ENCODE data around the gene BMF.

Gene BMF

DNA sequence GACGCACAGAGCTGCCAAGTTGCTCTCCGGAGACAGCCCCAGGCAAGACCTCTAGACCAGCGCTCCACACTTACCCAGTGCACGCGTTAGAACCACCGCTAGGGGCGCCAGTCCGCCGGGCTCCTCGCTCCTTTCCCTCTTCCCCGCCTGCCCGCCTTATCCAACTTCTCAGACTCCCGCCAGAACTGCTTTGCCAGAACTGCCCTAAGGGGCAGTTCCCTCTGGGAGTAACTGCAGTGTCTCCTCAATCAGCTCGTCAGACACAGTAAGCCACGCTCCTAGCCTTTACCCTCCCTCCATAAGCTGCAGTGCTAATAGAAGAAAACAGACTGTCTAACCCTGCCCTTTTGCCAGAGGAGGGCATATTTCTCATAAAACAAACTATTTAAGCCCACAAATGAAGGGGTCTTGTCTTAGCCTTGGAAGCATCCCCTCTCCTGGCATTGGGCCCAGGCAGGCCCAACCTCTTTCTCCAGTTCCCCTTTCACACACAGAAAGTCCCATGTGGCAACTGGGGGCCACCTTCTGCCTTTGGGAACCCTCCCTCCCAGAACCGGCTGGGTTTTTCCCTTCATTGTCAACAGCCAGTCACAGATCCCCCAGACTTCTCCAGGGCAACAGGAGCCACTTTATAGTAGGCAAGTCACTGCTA lies 3.7 kb downstream of the BMF start:
- DNase-seq (ENCODE audit: insufficient read length, low spot score) (peak; percentile 76), FAIRE-seq (no peak)

DNA sequence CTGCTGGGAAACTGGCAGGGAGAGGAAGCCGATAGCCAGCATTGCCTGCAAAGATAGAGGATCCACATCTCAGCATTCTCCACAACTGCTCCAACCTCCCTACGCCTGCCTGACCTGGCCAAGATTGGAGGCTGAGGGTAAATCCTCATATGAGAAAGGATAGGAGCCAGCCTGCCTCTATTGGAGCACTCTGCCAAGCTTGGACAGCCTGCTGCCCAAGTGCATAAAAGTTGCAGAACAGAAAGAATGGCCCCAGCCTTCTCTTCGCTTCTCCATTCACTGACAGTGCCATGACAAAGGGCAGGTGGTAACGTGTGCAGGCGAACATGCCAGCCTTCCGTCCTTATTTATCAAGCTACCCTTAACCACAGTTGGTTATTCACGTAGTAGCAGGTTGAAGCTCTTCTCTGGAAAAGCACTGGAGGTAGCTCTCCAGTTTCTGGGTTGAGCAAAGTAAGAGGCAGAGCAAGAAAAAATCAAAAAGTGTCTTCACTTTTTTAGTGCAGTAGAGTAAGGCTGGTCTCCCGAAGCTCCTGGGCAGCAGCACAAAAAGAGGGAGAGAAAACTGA lies 4.3 kb downstream of the BMF start:
- DNase-seq (ENCODE audit: insufficient read length, low spot score) (no peak), FAIRE-seq (no peak)

DNA sequence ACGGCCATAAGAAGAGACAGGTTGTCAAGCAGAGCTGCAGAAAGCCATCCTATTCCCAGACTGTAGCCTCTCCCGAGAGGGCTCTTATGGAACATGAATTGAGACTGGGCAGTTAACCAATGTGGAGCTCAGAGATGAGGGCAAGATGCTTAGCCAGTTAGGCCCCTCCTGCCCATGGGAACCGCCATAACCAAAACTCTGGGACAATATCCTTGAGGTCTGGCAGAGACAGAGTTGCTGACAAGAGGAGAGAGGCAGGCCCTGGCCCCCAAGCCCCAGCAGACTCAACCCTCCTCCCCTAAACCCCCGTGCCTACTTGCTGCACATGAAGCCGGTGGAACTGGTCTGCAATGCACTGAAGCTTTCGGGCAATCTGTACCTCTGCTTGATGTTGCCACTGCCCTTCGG lies 4.8 kb downstream of the BMF start:
- no peak for FAIRE-seq

DNA sequence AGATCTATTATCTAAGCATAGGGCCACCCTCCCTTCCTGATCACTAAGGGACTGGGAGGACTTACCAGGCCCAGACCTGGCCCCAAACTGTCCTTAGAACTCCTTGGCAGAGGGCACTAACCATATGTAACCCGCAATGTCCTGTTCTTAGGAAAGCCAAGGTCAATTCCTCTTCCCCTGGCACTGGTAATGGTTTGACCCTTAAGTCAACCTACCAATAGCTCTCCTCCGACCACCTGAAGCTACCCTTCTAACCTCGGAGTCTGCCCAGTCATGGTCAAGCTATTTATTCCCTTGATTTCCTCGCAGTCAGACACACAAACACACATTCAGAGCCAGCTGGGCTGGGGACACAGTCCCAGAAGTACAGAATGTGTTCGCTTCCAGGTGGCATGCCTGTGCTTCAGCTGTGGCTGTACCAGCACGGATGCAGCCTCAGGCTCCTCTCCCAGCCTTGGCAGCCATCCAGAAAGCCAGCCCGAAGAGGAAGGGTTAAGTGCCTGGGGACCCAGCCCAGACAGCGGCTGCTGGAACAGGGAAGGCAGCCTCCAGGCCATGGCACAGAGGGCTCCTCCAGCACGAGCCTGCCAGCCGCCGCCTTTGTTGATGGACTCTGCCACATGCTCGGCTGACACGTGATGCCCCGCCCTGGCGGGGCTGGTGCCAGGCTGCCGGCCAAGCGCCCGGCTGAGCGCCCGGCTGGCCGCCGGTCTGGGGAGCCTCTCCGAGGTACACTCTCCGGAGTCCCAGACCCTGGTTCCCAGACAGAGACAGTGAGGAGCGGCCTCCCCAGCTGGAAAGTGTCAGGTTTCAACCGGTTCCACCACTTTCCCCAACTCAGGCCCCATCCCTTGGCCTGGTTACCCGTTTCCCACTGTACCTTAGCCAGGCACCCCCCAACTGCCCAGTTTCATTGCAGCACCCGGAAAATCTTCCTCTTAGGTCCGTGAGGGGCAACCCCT lies 5.5 kb downstream of the BMF start:
- DNase-seq (ENCODE audit: insufficient read length, low spot score) (no peak), FAIRE-seq (no peak)

More for the DNA sequence above, 4.8 kb downstream of the BMF start:
- DNase-seq (ENCODE audit: insufficient read length, low spot score), result no peak

DNA sequence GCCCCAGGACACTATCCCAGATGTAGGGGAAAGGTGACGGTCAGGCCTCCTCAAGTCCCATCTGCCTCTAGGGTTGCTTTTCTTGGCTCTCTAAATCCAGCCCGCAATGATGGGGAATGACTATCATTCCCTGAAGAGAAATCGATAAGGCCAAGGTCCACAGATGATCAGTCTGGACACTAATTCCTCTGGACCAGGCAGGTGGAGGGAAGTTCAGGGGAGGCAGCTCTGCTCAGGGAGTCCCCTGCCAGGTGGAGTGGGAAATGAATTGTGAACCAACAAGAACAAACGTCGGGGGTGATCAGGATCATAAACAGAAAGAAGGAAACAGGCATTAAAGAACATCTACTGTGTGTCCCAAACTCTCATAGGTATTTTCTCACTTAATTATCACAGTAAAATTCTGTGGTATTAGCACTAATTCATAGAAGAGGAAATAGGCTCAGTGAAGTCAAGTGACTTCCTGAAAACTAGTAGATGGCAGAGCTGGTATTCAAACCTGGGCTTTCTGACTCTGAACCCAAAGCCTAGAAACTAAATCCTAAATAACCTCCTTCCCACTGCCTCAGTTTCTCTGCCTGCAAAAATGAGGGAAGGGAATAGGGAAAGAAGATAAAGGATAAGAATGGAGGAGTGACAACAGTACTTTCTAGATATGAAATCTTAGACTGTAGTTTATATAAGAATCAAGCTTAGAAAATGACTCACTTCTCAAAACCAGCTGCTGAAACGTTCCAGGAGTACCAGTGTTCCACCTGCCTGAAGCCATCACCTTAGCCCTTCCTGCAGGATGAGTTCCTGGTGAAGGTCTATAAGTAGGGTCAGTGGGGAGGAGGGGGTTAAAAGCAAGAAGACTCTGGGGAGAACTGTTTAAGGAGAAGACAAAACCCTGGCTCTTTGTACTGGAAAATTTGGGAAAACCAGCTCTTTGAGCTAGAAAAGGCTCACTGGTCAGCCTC lies 7.5 kb downstream of the BMF start:
- DNase-seq (ENCODE audit: insufficient read length, low spot score), result no peak
- FAIRE-seq, result no peak

DNA sequence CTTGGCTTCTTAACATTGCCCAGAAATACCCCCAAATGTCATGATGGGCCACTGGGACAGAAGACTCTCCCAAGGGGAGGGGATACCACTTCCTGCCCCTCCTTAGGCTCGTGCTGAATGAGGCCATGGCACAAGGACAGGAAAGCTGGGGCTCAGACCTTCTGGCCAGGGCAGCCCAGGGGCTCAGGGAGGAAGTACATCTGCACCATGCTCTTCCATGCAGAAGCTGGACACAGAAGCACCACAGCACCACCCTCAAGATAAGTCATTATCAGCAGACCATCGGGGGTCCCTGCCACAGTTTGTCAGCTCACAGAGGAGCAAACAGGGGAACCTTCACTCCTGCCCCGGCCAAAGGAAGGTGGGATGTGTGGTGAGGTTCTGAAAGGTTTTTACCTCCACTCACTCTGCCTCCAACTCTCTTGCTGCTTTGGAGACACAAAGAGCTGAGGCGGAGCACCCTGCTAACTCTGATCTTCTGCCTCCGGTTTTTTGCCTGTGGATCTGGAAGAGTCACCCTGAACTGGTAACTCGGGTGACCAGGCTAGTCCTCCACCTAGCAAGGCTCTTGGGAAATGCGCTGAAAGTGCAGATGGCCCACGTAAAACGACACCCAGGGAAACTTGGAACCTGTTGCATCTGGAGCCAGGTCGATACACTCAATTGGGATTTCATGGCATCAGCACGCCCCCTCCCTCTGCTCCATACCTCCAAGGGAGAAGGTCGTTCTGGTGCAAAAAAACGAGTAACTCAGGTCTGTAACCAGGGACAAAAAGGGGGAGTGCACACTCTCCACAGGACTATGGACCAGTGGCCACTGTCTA lies 8.3 kb downstream of the BMF start:
- DNase-seq (ENCODE audit: insufficient read length, low spot score) (no peak), FAIRE-seq (no peak)

DNA sequence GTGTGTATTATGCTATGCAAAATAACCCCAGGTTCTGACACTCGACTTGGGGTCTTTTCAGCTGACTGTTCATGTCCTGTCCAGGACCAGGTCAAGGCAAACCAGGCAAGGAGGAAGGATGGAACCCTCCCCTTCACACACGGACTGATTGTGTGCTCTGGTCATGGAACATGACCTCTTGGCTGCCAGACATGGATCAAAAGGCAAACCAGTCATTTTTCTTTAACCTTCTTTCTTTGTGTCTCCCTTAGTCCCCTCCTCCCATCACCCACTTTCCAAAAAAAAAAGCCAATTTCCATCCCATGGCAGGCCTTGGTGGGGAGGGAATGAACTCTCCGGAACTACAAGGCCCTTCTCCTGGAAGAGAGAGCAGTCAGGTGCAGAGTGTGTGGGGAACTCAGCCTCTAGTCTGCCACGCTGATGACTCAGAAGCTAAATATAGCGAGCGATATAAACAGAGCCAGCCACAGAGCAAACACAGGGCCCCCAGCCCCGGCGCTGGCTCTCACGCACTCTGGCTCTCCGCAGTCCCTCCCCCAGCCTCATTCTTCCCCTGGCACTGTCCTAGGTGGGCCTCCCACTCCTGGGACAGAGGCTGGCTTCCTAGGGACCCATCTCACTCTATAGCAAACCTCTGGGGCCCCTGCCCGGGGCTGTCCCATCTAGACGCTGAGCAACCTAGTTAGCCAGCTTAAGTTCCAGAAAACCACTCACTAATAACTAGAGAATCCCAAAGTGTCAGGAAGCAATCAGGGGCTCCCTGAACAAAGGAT lies 10.0 kb downstream of the BMF start:
- DNase-seq (ENCODE audit: insufficient read length, low spot score) (peak; percentile 91), FAIRE-seq (peak; percentile 51)

DNA sequence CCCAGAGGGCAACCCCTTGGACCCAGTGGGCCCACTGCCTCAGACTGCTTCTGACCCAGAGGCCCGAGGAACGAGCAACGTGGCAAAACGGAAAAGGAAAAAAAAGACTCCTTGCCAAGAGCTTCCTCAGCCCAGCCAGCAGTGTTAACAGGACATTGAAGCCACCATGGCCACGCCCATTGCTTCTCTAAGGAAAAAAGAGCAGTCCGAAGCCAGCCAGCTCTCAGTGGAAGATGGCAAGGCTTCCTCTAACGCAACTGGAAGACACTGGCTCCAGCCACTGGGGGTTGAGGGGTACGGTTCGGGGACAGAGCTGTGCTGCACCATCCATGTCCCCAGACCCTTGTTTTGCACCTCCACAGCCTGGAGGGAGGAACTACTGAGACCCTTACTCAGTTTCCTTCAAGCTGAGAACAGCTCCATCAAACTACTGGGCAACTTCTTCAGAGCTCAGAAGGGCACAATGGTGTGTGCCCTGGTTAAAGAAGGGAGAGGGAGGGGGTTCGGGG lies 10.7 kb downstream of the BMF start:
- DNase-seq (ENCODE audit: insufficient read length, low spot score) (no peak), FAIRE-seq (no peak)

DNA sequence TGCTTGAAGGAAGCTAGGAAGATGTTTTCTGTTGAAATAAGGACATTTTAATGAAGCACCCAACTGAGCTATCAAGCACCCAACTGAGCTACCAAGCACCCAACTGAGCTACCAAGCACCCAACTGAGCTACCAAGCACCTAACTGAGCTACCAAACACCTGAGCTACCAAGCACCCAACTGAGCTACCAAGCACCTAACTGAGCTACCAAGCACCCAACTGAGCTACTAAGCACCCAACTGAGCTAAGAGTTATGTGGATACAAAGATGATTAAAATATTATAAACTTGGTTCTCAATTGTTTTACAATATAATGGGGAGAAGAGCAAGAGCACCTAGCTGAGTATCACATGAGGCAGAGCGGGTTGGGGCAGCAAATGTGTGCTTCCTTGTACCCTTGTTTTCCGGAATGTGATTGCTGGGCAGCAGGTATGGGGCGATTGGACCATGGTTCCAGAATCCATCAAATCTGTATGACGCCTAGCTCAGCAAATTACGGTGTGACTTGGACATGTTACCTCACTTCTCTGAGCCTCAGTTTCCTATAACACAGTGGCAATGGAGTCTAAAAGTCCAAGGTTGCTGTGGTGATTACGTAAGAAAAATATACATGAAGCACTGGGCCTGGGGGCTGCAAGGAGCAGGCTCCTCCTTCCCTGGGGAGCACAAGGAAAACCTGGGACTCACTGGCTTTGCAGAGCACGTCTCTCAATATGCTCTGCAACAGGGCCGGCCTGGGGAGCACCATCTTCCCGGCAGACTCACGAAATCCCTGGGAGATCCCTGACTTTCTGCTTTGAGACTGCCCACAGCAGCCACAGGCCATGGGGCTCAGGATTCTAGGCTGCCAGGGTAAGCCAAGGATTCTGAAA lies 11.3 kb downstream of the BMF start:
- DNase-seq (ENCODE audit: insufficient read length, low spot score) (no peak), FAIRE-seq (no peak)

DNA sequence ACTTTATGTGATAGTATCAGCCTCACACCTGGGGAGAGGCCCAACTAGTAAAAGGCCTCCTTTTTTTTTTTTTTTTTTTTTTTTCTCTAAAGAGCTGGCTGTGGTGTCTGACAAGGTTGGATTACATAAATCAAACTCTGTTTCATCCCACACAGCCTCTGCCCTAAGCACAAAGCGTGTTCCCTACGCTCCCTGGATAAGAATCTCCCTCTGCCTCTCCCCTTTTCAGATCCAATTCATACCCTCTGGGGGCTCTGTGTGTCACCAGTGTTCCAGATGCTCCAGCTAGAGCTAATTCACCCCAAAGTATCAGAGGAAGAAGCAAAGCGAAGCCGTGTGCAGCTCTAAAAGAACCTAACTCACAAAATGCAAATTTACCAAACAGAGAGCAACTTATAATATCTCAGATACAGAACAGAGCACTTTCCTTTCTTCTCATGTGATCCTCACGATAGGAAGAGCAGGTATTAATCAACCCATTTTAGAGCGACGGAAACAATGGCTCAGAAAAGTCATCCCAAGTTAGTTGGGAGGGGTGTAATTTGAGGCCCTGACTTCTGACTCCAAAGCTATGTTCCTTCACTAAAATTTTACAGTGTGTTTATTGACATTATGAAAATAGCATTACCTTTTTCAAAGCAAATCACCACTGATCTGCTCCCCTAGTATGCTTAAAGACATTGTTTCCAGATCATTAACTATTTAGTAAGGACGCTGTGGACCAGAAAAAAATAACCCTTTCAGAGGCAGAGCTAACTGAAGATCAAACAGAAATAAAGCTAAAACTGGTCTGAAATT lies 12.4 kb downstream of the BMF start:
- DNase-seq (ENCODE audit: insufficient read length, low spot score) (no peak), FAIRE-seq (no peak)

DNA sequence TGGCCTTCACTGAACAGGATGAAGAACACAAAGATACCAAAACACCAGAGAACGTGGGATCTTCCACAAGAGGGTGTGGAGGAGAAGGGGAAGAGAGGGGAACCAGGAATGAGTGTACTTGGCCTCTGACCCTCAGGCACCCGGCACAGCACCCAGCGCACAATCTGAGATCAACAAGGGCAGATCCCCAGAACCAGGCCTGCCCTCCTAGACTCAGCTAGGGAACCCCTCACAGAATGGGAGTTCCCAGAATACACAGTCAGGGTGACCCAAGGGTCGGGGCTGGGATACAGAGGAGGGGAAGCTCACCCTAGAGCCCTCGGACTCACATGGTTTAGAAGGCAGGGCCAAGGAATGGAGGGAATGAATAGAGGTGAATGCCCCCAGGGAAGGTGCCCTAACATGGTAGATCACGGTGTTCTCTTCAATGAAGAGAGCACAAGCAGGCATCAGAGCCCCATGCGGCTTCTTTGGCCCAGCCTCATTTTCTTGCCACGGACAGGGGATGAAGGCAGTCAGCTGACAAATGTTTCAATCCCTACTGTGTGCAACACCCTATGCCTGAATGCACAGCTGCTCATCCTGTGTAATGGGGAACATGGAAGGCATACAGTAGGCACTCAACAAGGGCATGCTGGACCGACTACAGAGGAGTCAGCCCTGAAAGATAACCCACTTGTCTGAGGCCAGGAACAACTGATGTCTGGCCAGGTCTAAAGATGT lies 13.1 kb downstream of the BMF start:
- FAIRE-seq, result no peak
- DNase-seq (ENCODE audit: insufficient read length, low spot score), result no peak

DNA sequence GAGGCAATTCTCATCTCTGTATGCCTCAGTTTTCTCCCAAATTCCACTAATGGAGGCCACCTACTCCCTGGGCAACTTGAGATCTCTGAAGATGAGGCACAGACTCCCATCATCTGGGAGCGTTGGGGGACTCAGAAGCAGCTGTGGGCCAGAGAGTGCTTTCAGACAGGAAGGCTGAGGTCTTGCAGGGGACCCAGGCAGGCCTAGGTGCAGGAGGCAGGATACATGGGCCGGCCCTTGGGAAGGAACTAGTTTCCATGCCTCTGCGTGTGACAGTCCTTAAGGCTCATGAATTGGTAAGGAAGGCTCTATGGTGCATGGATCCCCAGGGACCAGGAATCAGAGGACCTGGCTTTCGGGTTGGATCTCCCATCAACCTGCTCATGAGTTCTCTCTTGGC lies 14.5 kb downstream of the BMF start:
- no peak for DNase-seq (ENCODE audit: insufficient read length, low spot score)
- FAIRE-seq, result no peak

DNA sequence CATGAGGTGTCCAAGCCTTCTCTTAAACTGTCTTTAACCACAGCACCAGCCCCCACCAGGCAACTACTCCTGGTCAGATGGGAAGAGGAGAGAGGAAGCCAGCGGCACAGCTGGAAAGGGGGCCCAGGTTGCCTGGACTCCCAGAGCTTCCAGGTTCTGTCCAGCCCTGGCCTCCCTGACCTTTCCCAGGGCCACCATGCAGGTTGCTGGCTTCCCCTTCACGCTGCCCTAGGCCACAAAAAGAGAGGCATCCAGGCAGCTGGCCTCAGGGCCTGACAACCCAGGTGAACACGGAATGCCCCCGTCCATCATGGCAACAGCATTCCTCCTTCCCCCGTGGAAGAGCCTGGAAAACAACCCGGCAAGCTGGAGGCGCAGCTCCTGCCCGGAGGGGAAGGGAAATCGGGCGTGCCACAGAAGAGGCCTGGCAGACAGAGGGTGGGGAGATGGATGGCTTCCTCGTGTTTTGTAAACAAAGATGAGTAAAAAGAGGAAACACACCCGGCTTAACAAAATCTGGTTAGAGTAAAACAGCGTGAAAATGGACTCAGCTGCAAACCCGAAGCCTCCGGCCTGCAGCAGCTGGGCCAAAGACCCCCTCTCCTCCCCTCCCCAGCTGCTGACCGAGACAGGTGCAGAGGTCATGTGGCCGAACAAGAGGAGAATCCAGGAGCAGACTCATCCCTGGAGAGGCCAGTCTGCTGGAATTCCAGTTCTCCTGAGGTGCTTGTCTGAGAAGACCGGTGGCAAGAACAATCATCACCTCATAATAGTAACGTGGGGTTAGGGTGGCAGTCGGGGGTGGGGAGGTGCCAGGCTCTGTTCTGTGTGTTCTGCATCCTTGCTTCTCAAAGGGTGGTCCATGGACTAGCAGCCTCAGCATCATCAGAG lies 15.5 kb downstream of the BMF start:
- no peak for FAIRE-seq

DNA sequence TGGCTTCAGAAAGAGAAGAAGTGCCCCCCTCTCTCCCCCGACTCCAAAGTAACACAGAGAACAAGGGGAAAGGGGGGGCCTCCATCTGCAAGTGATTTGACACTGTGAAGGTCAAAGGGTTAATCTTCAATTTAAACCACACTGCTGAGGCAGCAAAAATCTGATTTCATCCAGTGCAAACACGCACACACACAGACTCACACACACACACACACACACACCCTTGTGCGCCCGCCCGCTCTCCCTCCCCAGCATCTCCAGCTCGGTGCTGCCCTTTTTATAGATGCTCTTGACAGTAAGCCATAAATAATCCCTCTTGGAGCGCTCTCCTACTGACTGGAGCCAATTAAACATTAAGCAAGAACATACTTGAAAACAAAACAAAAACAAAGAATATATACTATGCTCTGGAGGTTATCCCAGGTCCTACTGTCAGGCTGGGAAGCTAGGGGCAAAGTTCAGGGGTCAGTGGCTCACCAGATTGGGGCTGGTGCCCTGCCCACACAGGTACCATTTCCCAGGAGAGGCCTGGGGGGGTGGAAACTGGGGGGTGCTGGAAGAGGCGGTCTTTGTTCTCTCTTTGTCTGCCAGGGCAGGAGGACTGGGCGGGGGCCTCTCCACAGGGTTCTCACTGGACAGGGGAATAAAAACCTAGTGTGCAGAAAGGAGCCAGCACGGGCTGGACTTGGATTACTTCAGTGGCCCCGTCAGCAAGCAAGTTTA lies 16.3 kb downstream of the BMF start:
- DNase-seq (ENCODE audit: insufficient read length, low spot score) (no peak), FAIRE-seq (no peak)

More for the DNA sequence above, 15.5 kb downstream of the BMF start:
- no peak for DNase-seq (ENCODE audit: insufficient read length, low spot score)

DNA sequence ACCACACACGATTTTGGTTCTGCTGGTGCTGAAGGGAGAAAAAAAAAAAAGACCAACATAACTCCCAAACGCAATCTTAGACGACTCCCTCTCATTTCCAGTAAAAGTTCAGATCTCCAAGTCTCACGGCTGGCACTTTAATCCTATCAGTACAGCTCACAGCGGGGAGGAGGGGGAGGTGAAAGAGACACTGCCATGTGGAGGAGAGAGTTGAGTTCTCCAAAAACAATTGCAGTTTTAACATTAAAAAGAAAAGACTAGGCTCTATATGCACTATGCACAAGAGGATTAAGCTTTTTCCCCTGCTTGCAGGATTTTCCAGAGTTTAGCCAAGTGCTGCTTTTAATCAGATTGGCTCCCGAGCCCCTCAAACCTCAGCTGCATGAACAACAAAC lies 16.8 kb downstream of the BMF start:
- DNase-seq (ENCODE audit: insufficient read length, low spot score) (no peak), FAIRE-seq (no peak)
